K562 (cell line): ENCODE results near the gene GNG3. TPM values are rescaled to one million over a fixed set of nuclear protein-coding genes. Genes with fewer than 3 reads are reported as not detected.

Experiments
- ATAC-seq: fragments of 200-7000 bp; cut with Tn5 transposase; 3 replicates; pipeline ENCODE4 v1.9.1; 2020; ENCODE audit warnings: moderate library complexity
- BruUV-seq: library from RNA; stranded (reverse); fragments of 400-500 nt; replicated peaks from 2 replicates; lab custom pipeline; 2021; lab: Mats Ljungman, UMichigan
- CTCF ChIA-PET: fragments of 300-600 bp; formaldehyde crosslinking; extraction: SDS; loops from one replicate; lab custom pipeline; 2021; ENCODE audit warnings: low intra/inter-chr PET ratio; lab: Yijun Ruan, JAX
- POLR2A ChIA-PET: fragments of 300-600, 350-650 bp; sonication (Branson Sonifier 250); formaldehyde crosslinking; extraction: SDS; loops from one replicate; lab custom pipeline; 2021; ENCODE audit warnings: antibody characterized with exemption, inconsistent platforms; lab: Yijun Ruan, JAX
- DNase-seq, 4 experiments: peaks; one replicate each; pipeline versions ENCODE4 v3.0.0 to v3.0.0-alpha.2; 2011 to 2018; ENCODE audit warnings: low spot score in 3 of 4, mixed read lengths in 3 of 4; ENCODE audit errors: extremely low read depth in 1 of 4
- FAIRE-seq: peaks from 2 replicates; lab custom pipeline; 2011; peaks lifted over from hg19 to GRCh38; lab: Jason Lieb, UNC
- H2AFZ ChIP-seq: 2 replicates; pipeline ENCODE4 v1.6.0; 2011; ENCODE audit warnings: low read depth, low read length, control low read depth, inconsistent platforms
- H3K27ac ChIP-seq: fragments of 200-600 bp; 3 replicates; pipeline ENCODE4 v1.8.0; 2011; ENCODE audit warnings: low read depth, mild to moderate bottlenecking, control low read depth, inconsistent platforms, low read length, moderate library complexity, mixed read lengths; ENCODE audit errors: extremely low read depth
- H3K27me3 ChIP-seq, 2 experiments: fragments of 300-600 bp in 1 of 2; 2 replicates in 1 of 2; 3 replicates in 1 of 2; pipeline versions ENCODE4 v1.6.0 to v1.8.0; 2011; ENCODE audit warnings: inconsistent platforms in 2 of 2, low read length in 2 of 2, mild to moderate bottlenecking in 1 of 2, mixed read lengths in 1 of 2, moderate library complexity in 1 of 2; ENCODE audit not compliant: control insufficient read depth in 2 of 2, insufficient read depth in 2 of 2
- H3K36me3 ChIP-seq: fragments of 300-600 bp; 3 replicates; pipeline ENCODE4 v1.8.0; 2011; ENCODE audit warnings: mild to moderate bottlenecking, low read length, inconsistent platforms; ENCODE audit not compliant: control insufficient read depth, insufficient read depth
- H3K4me1 ChIP-seq, 2 experiments: fragments of 200-600 bp in 1 of 2; replicated peaks in 1 of 2; 2 replicates in 1 of 2; 3 replicates in 1 of 2; pipeline versions ENCODE4 v1.5.1 to v1.8.0; 2011; ENCODE audit warnings: inconsistent platforms in 2 of 2, low read length in 2 of 2, mild to moderate bottlenecking in 1 of 2, mixed read lengths in 1 of 2, moderate library complexity in 1 of 2; ENCODE audit not compliant: control insufficient read depth in 2 of 2, insufficient read depth in 2 of 2
- H3K4me2 ChIP-seq: 2 replicates; pipeline ENCODE4 v1.6.1; 2011; ENCODE audit warnings: low read length, control low read depth, inconsistent platforms, mixed read lengths; ENCODE audit not compliant: insufficient read depth
- H3K4me3 ChIP-seq: fragments of 200-600 bp; sonication (generic), shearing (Covaris generic); 2 replicates; pipeline ENCODE4 v1.5.1; 2016; ENCODE audit warnings: control low read depth, inconsistent platforms
- H3K79me2 ChIP-seq: fragments of 200-600 bp; 3 replicates; pipeline ENCODE4 v1.8.0; 2011; ENCODE audit warnings: low read length, inconsistent platforms; ENCODE audit not compliant: control insufficient read depth, insufficient read depth
- H3K9ac ChIP-seq, 2 experiments: 2 replicates each; pipeline versions ENCODE4 v1.6.0 to v1.6.1; 2011; ENCODE audit warnings: low read depth in 2 of 2, low read length in 2 of 2, control low read depth in 1 of 2, inconsistent platforms in 1 of 2, mild to moderate bottlenecking in 1 of 2, mixed read lengths in 1 of 2; ENCODE audit not compliant: insufficient read depth in 1 of 2
- H3K9me1 ChIP-seq: one replicate; pipeline ENCODE4 v1.6.0; 2011; ENCODE audit warnings: inconsistent platforms, mild to moderate bottlenecking, low read length, moderate library complexity; ENCODE audit not compliant: control insufficient read depth, insufficient read depth
- H3K9me3 ChIP-seq: replicated peaks from 2 replicates; pipeline ENCODE4 v1.5.1; 2011; ENCODE audit warnings: low read depth, low read length, inconsistent platforms; ENCODE audit not compliant: control insufficient read depth, insufficient read depth
- H4K20me1 ChIP-seq: replicated peaks from 2 replicates; pipeline ENCODE4 v1.6.1; 2011; ENCODE audit warnings: low read length, inconsistent platforms, mixed read lengths; ENCODE audit not compliant: control insufficient read depth, insufficient read depth
- CEBPB ChIP-seq: fragments of 450-650 bp; IDR thresholded peaks from 2 replicates; pipeline ENCODE4 v1.6.1; 2016; ENCODE audit warnings: missing genetic modification characterization, missing compliant biosample characterization
- HCFC1 ChIP-seq: IDR thresholded peaks from 2 replicates; pipeline ENCODE4 v1.6.1; 2012; ENCODE audit warnings: low read depth, low read length, improper control_type of control experiment
- HDAC2 ChIP-seq: fragments of 450-650 bp; IDR thresholded peaks from 2 replicates; pipeline ENCODE4 v1.6.1; 2016; ENCODE audit warnings: mild to moderate bottlenecking
- WGBS: fragments of 100-300 bp; shearing (Covaris generic); methylation state at CpG from one replicate; pipeline ENCODE4 v1.1.6; 2016; ENCODE audit warnings: low coverage, mixed read lengths; ENCODE audit not compliant: insufficient coverage; ENCODE audit errors: missing lambda C conversion rate; 5-methylcytosine and 5-hydroxymethylcytosine counted together
- in situ Hi-C: fragments of 300-500 bp; cut with MboI; formaldehyde crosslinking; loops from 4 replicates; pipeline ENCODE4 v1.15.0; 2018; ENCODE audit warnings: inconsistent platforms, mixed read lengths
- intact Hi-C: fragments of 100-400 bp; cut with micrococcal nuclease; formaldehyde crosslinking; loops from 2 replicates; pipeline ENCODE4 v1.14.2; 2022
- polyA plus RNA-seq, 8 experiments: library from polyadenylated mRNA; depleted of rRNA in 4 of 8; stranded (reverse) in 5 of 8; unstranded in 3 of 8; fragments of >200 nt; fragmentation: Nextera tagmentation in 2 of 8; fragmentation: Illumina TruSeq in 1 of 8; extraction: Ambion mirVana in 2 of 8; extraction: Trizol in 1 of 8; gene quantifications; 2 replicates each; pipeline versions ENCODE4 v1.2.1 to v1.2.3, GENCODE V29; 2011 to 2014; ENCODE audit warnings: inconsistent platforms in 1 of 8, missing spikeins in 1 of 8
- small RNA-seq: library from RNA; depleted of rRNA; stranded (forward); fragments of <200 nt; gene quantifications from one replicate; pipeline ENCODE3, GENCODE V24; 2014
- total RNA-seq, 7 experiments: library from RNA; depleted of rRNA in 6 of 7; stranded (reverse); fragments of >200 nt in 6 of 7; fragmentation: Illumina TruSeq in 2 of 7; extraction: Trizol in 2 of 7; gene quantifications; 2 replicates each; pipeline versions ENCODE4 v1.2.1 to v1.2.3, GENCODE V29; 2011 to 2021; ENCODE audit warnings: low replicate concordance in 1 of 7
- TF ChIP-seq, protein P1 (sequence below): sonication (generic); formaldehyde crosslinking; IDR thresholded peaks from 2 replicates; pipeline ENCODE4 v1.8.0; 2023; ENCODE audit warnings: mild to moderate bottlenecking, missing genetic modification reagents
- TF ChIP-seq, protein P2 (sequence below): fragments of 250-450 bp; sonication (Bioruptor Pico); IDR thresholded peaks from 2 replicates; pipeline ENCODE4 v1.5.0; 2021

The GNG3 gene
- total and polyA plus RNA-seq, 9 of the 15 experiments (the other 6 are each of a cell fraction or from before 2014, with no cell fraction given), result 0.07 TPM; not detected in 8

DNA sequence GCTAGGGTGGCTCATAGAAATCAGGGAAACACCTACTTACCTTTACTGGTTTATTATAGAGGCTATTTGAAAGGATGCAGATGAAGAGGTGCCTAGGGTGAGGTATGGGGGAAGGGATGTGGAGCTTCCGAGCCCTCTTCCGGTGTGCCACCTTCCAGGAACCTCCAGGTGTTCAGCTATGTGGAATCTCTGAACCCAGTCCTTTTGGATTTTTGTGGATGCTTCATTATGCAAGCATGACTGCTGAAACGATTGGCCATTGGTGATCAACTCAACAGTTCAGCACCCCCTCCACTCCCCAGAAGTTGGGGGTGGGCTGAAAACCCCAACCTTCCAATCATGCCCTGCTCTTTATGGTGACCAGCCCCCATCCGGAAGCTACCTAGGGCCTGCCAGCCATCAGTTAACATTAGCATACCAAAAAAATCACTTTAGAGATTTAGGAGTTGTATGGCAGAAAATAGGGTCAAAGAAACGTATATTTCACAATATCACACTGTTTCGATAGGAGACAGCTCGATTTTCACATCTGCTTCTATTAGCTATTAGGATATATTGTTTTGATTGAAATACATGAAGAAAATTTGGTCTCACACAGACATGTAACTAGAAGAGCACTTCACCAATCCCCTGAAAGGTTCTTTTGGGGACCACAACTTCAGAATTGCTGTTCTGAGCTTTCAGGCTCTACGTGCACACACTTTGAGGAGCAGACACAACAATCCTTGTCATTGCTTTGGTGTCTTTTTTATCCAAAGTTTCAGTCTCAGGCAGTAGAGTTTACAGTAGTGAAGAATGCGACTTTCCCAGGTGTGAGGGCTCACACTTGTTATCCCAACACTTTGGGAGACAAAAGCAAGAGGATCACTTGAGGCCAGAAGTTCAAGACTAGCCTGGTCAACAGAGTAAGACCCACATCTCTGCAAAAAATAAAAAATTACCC is 50.6 kb downstream of the GNG3 start:
- no TSS peak for BruUV-seq
- Histone ChIP-seq H3K36me3 (peaks cover 6% of the 10 kb centered on the region), H3K27me3 (no peaks in the 10 kb centered on the region), H3K9ac (no peak overlapping the region), H4K20me1 (no peaks in the 10 kb centered on the region), H3K27ac (no peak overlapping the region), H3K79me2 (peaks cover 22% of the 10 kb centered on the region), H3K9me1 (no peaks in the 10 kb centered on the region), H2AFZ (peak overlapping the region; percentile 36; the same call in 1 of the 2 replicates), H3K4me3 (no peak overlapping the region), H3K9me3 (no peaks in the 10 kb centered on the region), H3K4me1 (peaks cover 19 to 27% of the 10 kb centered on the region in 2 experiments; a peak in 4 of 5 replicates), H3K4me2 (no peak overlapping the region)
- CTCF ChIA-PET, result no interaction called here
- POLR2A ChIA-PET, result interaction anchor here (0.5 to 1.8 kb wide), 7 partner anchors 10 to 110 kb away, joined by 3 to 7 read pairs (median 3); partner anchors contain the start of gene HNRNPUL2
- DNase-seq (no peak), ATAC-seq (no peak), FAIRE-seq (no peak)
- TF ChIP-seq, protein P1, sequence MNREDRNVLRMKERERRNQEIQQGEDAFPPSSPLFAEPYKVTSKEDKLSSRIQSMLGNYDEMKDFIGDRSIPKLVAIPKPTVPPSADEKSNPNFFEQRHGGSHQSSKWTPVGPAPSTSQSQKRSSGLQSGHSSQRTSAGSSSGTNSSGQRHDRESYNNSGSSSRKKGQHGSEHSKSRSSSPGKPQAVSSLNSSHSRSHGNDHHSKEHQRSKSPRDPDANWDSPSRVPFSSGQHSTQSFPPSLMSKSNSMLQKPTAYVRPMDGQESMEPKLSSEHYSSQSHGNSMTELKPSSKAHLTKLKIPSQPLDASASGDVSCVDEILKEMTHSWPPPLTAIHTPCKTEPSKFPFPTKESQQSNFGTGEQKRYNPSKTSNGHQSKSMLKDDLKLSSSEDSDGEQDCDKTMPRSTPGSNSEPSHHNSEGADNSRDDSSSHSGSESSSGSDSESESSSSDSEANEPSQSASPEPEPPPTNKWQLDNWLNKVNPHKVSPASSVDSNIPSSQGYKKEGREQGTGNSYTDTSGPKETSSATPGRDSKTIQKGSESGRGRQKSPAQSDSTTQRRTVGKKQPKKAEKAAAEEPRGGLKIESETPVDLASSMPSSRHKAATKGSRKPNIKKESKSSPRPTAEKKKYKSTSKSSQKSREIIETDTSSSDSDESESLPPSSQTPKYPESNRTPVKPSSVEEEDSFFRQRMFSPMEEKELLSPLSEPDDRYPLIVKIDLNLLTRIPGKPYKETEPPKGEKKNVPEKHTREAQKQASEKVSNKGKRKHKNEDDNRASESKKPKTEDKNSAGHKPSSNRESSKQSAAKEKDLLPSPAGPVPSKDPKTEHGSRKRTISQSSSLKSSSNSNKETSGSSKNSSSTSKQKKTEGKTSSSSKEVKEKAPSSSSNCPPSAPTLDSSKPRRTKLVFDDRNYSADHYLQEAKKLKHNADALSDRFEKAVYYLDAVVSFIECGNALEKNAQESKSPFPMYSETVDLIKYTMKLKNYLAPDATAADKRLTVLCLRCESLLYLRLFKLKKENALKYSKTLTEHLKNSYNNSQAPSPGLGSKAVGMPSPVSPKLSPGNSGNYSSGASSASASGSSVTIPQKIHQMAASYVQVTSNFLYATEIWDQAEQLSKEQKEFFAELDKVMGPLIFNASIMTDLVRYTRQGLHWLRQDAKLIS (CRISPR knock-in tag), result no peak
- TF ChIP-seq, protein P2, sequence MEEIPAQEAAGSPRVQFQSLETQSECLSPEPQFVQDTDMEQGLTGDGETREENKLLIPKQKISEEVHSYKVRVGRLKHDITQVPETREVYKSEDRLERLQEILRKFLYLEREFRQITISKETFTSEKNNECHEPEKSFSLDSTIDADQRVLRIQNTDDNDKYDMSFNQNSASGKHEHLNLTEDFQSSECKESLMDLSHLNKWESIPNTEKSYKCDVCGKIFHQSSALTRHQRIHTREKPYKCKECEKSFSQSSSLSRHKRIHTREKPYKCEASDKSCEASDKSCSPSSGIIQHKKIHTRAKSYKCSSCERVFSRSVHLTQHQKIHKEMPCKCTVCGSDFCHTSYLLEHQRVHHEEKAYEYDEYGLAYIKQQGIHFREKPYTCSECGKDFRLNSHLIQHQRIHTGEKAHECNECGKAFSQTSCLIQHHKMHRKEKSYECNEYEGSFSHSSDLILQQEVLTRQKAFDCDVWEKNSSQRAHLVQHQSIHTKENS (CRISPR knock-in tag), result no peak
- TF ChIP-seq HDAC2 (no peak), CEBPB (peak; percentile 57; the same call in 1 of the 2 replicates), HCFC1 (no peak)
- in situ Hi-C loops, result no loop called here
- 64% methylated on average over 9 of the region's 9 CpGs for WGBS
- intact Hi-C loops, result no loop called here

Small RNA genes lying within 50 kb of the gene (small RNA-seq; reads per million reads assigned to genes)
- not detected for gene SNORA57

Other genes with a start within 250 kb of the GNG3 start
Only the 7 nearest of the 29 such genes appear.
- gene UQCC3, start 36.0 kb upstream of the GNG3 start, total RNA-seq (2014; rRNA removed), result 44.3 and 57.3 TPM in 2 replicates
- gene UQCC3, start 36.0 kb upstream of the GNG3 start, total RNA-seq (2014; rRNA removed; fragmentation: Illumina TruSeq; extraction: Trizol), result 2.4 and 3.9 TPM in 2 replicates
- gene UQCC3, start 36.0 kb upstream of the GNG3 start, total RNA-seq (2015; rRNA removed; fragmentation: Illumina TruSeq; extraction: Trizol), result 13.4 and 14.3 TPM in 2 replicates
- 21.8 and 23.0 TPM in 2 replicates for gene UQCC3, start 36.0 kb upstream of the GNG3 start, total RNA-seq (2021)
- 8.0 and 10.6 TPM in 2 replicates for gene UQCC3, start 36.0 kb upstream of the GNG3 start, polyA plus RNA-seq (2011; rRNA removed)
- 3.3 and 8.5 TPM in 2 replicates for gene UQCC3, start 36.0 kb upstream of the GNG3 start, polyA plus RNA-seq (2014; fragmentation: Illumina TruSeq; extraction: Trizol)
- gene UQCC3, start 36.0 kb upstream of the GNG3 start, polyA plus RNA-seq (2014; fragmentation: Nextera tagmentation; extraction: Ambion mirVana), result 1 to 10 TPM; 4.8 to 7.6 TPM
- 31.3 and 42.7 TPM in 2 replicates for gene UQCC3, start 36.0 kb upstream of the GNG3 start, polyA plus RNA-seq (2014; rRNA removed)
- gene LBHD1, start 35.4 kb upstream of the GNG3 start, total RNA-seq (2014; rRNA removed), result 10.0 and 11.3 TPM in 2 replicates
- gene LBHD1, start 35.4 kb upstream of the GNG3 start, total RNA-seq (2014; rRNA removed; fragmentation: Illumina TruSeq; extraction: Trizol), result 12.5 and 13.4 TPM in 2 replicates
- 9.7 and 10.8 TPM in 2 replicates for gene LBHD1, start 35.4 kb upstream of the GNG3 start, total RNA-seq (2015; rRNA removed; fragmentation: Illumina TruSeq; extraction: Trizol)
- gene LBHD1, start 35.4 kb upstream of the GNG3 start, total RNA-seq (2021), result 16.8 and 20.5 TPM in 2 replicates
- gene LBHD1, start 35.4 kb upstream of the GNG3 start, polyA plus RNA-seq (2011; rRNA removed), result 28.0 and 45.4 TPM in 2 replicates
- gene LBHD1, start 35.4 kb upstream of the GNG3 start, polyA plus RNA-seq (2014; fragmentation: Illumina TruSeq; extraction: Trizol), result 14.8 and 16.0 TPM in 2 replicates
- gene LBHD1, start 35.4 kb upstream of the GNG3 start, polyA plus RNA-seq (2014; fragmentation: Nextera tagmentation; extraction: Ambion mirVana), result 1 to 10 TPM; 2.6 to 6.9 TPM
- 15.3 and 17.1 TPM in 2 replicates for gene LBHD1, start 35.4 kb upstream of the GNG3 start, polyA plus RNA-seq (2014; rRNA removed)
- 222 and 263 TPM in 2 replicates for gene UBXN1, start 28.6 kb upstream of the GNG3 start, total RNA-seq (2014; rRNA removed)
- gene UBXN1, start 28.6 kb upstream of the GNG3 start, total RNA-seq (2014; rRNA removed; fragmentation: Illumina TruSeq; extraction: Trizol), result 43.2 and 52.3 TPM in 2 replicates
- gene UBXN1, start 28.6 kb upstream of the GNG3 start, total RNA-seq (2015; rRNA removed; fragmentation: Illumina TruSeq; extraction: Trizol), result 99.7 and 99.8 TPM in 2 replicates
- gene UBXN1, start 28.6 kb upstream of the GNG3 start, total RNA-seq (2021), result 128 and 152 TPM in 2 replicates
- 56.3 and 66.1 TPM in 2 replicates for gene UBXN1, start 28.6 kb upstream of the GNG3 start, polyA plus RNA-seq (2011; rRNA removed)
- 141 and 145 TPM in 2 replicates for gene UBXN1, start 28.6 kb upstream of the GNG3 start, polyA plus RNA-seq (2014; fragmentation: Illumina TruSeq; extraction: Trizol)
- gene UBXN1, start 28.6 kb upstream of the GNG3 start, polyA plus RNA-seq (2014; fragmentation: Nextera tagmentation; extraction: Ambion mirVana), result 10 to 100 TPM in 1 of 2 experiments, 1 to 10 TPM in 1; 4.8 to 10.4 TPM
- gene UBXN1, start 28.6 kb upstream of the GNG3 start, polyA plus RNA-seq (2014; rRNA removed), result 205 and 241 TPM in 2 replicates
- gene LRRN4CL, start 18.1 kb upstream of the GNG3 start, total RNA-seq (2014; rRNA removed), result 0.05 and 0.12 TPM in 2 replicates
- gene LRRN4CL, start 18.1 kb upstream of the GNG3 start, total RNA-seq (2014; rRNA removed; fragmentation: Illumina TruSeq; extraction: Trizol), result 0.04 TPM in 1 of 2 replicates, not detected in the other
- gene LRRN4CL, start 18.1 kb upstream of the GNG3 start, total RNA-seq (2015; rRNA removed; fragmentation: Illumina TruSeq; extraction: Trizol), result 0.11 TPM in 2 replicates
- 0.07 and 0.22 TPM in 2 replicates for gene LRRN4CL, start 18.1 kb upstream of the GNG3 start, total RNA-seq (2021)
- gene LRRN4CL, start 18.1 kb upstream of the GNG3 start, polyA plus RNA-seq (2011; rRNA removed), result 0.08 TPM in 1 of 2 replicates, not detected in the other
- gene LRRN4CL, start 18.1 kb upstream of the GNG3 start, polyA plus RNA-seq (2014; fragmentation: Illumina TruSeq; extraction: Trizol), result 0.06 TPM in 1 of 2 replicates, not detected in the other
- not detected for gene LRRN4CL, start 18.1 kb upstream of the GNG3 start, polyA plus RNA-seq (2014; fragmentation: Nextera tagmentation; extraction: Ambion mirVana)
- gene LRRN4CL, start 18.1 kb upstream of the GNG3 start, polyA plus RNA-seq (2014; rRNA removed), result 0.03 and 0.13 TPM in 2 replicates
- 35.6 and 43.5 TPM in 2 replicates for gene BSCL2, start 252 bp upstream of the GNG3 start, total RNA-seq (2014; rRNA removed)
- gene BSCL2, start 252 bp upstream of the GNG3 start, total RNA-seq (2014; rRNA removed; fragmentation: Illumina TruSeq; extraction: Trizol), result 19.8 and 25.8 TPM in 2 replicates
- gene BSCL2, start 252 bp upstream of the GNG3 start, total RNA-seq (2015; rRNA removed; fragmentation: Illumina TruSeq; extraction: Trizol), result 33.1 and 35.2 TPM in 2 replicates
- 37.0 and 44.5 TPM in 2 replicates for gene BSCL2, start 252 bp upstream of the GNG3 start, total RNA-seq (2021)
- 47.7 and 53.1 TPM in 2 replicates for gene BSCL2, start 252 bp upstream of the GNG3 start, polyA plus RNA-seq (2011; rRNA removed)
- 30.6 and 36.6 TPM in 2 replicates for gene BSCL2, start 252 bp upstream of the GNG3 start, polyA plus RNA-seq (2014; fragmentation: Illumina TruSeq; extraction: Trizol)
- gene BSCL2, start 252 bp upstream of the GNG3 start, polyA plus RNA-seq (2014; fragmentation: Nextera tagmentation; extraction: Ambion mirVana), result 10 to 100 TPM; 18.9 to 30.1 TPM
- 46.2 and 51.7 TPM in 2 replicates for gene BSCL2, start 252 bp upstream of the GNG3 start, polyA plus RNA-seq (2014; rRNA removed)
- 7.8 and 9.0 TPM in 2 replicates for gene HNRNPUL2, start 19.8 kb downstream of the GNG3 start, total RNA-seq (2014; rRNA removed)
- 15.2 and 18.9 TPM in 2 replicates for gene HNRNPUL2, start 19.8 kb downstream of the GNG3 start, total RNA-seq (2014; rRNA removed; fragmentation: Illumina TruSeq; extraction: Trizol)
- gene HNRNPUL2, start 19.8 kb downstream of the GNG3 start, total RNA-seq (2015; rRNA removed; fragmentation: Illumina TruSeq; extraction: Trizol), result 17.5 and 18.2 TPM in 2 replicates
- 22.4 and 31.9 TPM in 2 replicates for gene HNRNPUL2, start 19.8 kb downstream of the GNG3 start, total RNA-seq (2021)
- 14.4 and 15.4 TPM in 2 replicates for gene HNRNPUL2, start 19.8 kb downstream of the GNG3 start, polyA plus RNA-seq (2011; rRNA removed)
- gene HNRNPUL2, start 19.8 kb downstream of the GNG3 start, polyA plus RNA-seq (2014; fragmentation: Illumina TruSeq; extraction: Trizol), result 44.3 and 45.4 TPM in 2 replicates
- gene HNRNPUL2, start 19.8 kb downstream of the GNG3 start, polyA plus RNA-seq (2014; fragmentation: Nextera tagmentation; extraction: Ambion mirVana), result 1 to 10 TPM in 1 of 2 experiments, under 1 TPM in 1; 0.89 to 1.4 TPM
- gene HNRNPUL2, start 19.8 kb downstream of the GNG3 start, polyA plus RNA-seq (2014; rRNA removed), result 23.8 and 32.3 TPM in 2 replicates
- gene TTC9C, start 20.8 kb downstream of the GNG3 start, total RNA-seq (2014; rRNA removed), result 33.7 and 39.6 TPM in 2 replicates
- 27.7 and 36.3 TPM in 2 replicates for gene TTC9C, start 20.8 kb downstream of the GNG3 start, total RNA-seq (2014; rRNA removed; fragmentation: Illumina TruSeq; extraction: Trizol)
- 38.3 TPM in 2 replicates for gene TTC9C, start 20.8 kb downstream of the GNG3 start, total RNA-seq (2015; rRNA removed; fragmentation: Illumina TruSeq; extraction: Trizol)
- gene TTC9C, start 20.8 kb downstream of the GNG3 start, total RNA-seq (2021), result 34.0 and 35.1 TPM in 2 replicates
- gene TTC9C, start 20.8 kb downstream of the GNG3 start, polyA plus RNA-seq (2011; rRNA removed), result 37.1 and 42.8 TPM in 2 replicates
- 48.8 and 51.2 TPM in 2 replicates for gene TTC9C, start 20.8 kb downstream of the GNG3 start, polyA plus RNA-seq (2014; fragmentation: Illumina TruSeq; extraction: Trizol)
- gene TTC9C, start 20.8 kb downstream of the GNG3 start, polyA plus RNA-seq (2014; fragmentation: Nextera tagmentation; extraction: Ambion mirVana), result 10 to 100 TPM; 56.5 to 59.0 TPM
- gene TTC9C, start 20.8 kb downstream of the GNG3 start, polyA plus RNA-seq (2014; rRNA removed), result 32.8 and 44.6 TPM in 2 replicates